Keratinocyte (primary cell): ENCODE data around the gene FGB. TPM values are rescaled to one million over a fixed set of nuclear protein-coding genes. Genes with fewer than 3 reads are reported as not detected.

Source experiments
- DNase-seq: peaks from one replicate; pipeline ENCODE4 v3.0.0-alpha.2; 2011; ENCODE audit warnings: low read depth, missing footprints, low spot score
- FAIRE-seq: peaks from 2 replicates; lab custom pipeline; 2011; peaks lifted over from hg19 to GRCh38; lab: Jason Lieb, UNC
- H2AFZ ChIP-seq: 2 replicates; pipeline ENCODE4 v1.6.0; 2012; ENCODE audit warnings: low read length, control low read depth, inconsistent platforms; ENCODE audit not compliant: control insufficient read depth
- H3K27ac ChIP-seq: 2 replicates; pipeline ENCODE4 v1.5.1; 2011; ENCODE audit warnings: low read length; ENCODE audit not compliant: control insufficient read depth, insufficient read depth
- H3K27me3 ChIP-seq: 3 replicates; pipeline ENCODE4 v1.6.0; 2011; ENCODE audit warnings: low read length; ENCODE audit not compliant: control insufficient read depth, insufficient read depth; ENCODE audit errors: extremely low read depth
- H3K36me3 ChIP-seq, 2 experiments: 2 replicates in 1 of 2; 3 replicates in 1 of 2; pipeline ENCODE4 v1.5.1; 2011; ENCODE audit warnings: low read length in 2 of 2, mild to moderate bottlenecking in 1 of 2; ENCODE audit not compliant: control insufficient read depth in 2 of 2, insufficient read depth in 2 of 2; ENCODE audit errors: extremely low read depth in 1 of 2
- H3K4me1 ChIP-seq: 3 replicates; pipeline ENCODE4 v1.5.1; 2011; ENCODE audit warnings: low read length; ENCODE audit not compliant: control insufficient read depth, insufficient read depth; ENCODE audit errors: extremely low read depth
- H3K4me2 ChIP-seq: 3 replicates; pipeline ENCODE4 v1.6.0; 2011; ENCODE audit warnings: low read depth, low read length; ENCODE audit not compliant: control insufficient read depth, insufficient read depth; ENCODE audit errors: extremely low read depth
- H3K4me3 ChIP-seq, 3 experiments: fragments of 200-600 bp in 1 of 3; sonication (generic) in 1 of 3; 2 replicates in 2 of 3; 3 replicates in 1 of 3; pipeline ENCODE4 v1.5.1; 2011 to 2016; ENCODE audit warnings: low read length in 3 of 3, mild to moderate bottlenecking in 3 of 3, control low read depth in 2 of 3, inconsistent platforms in 1 of 3, low read depth in 1 of 3, mixed read lengths in 1 of 3, mixed run types in 1 of 3, moderate library complexity in 1 of 3; ENCODE audit not compliant: control insufficient read depth in 2 of 3, insufficient read depth in 2 of 3; ENCODE audit errors: extremely low read depth in 1 of 3
- H3K79me2 ChIP-seq: 2 replicates; pipeline ENCODE4 v1.6.0; 2012; ENCODE audit warnings: low read length; ENCODE audit not compliant: control insufficient read depth, insufficient read depth
- H3K9ac ChIP-seq: 3 replicates; pipeline ENCODE4 v1.6.0; 2011; ENCODE audit warnings: low read length; ENCODE audit not compliant: control insufficient read depth, insufficient read depth; ENCODE audit errors: extremely low read depth
- H3K9me1 ChIP-seq: 3 replicates; pipeline ENCODE4 v1.6.0; 2011; ENCODE audit warnings: low read length; ENCODE audit not compliant: control insufficient read depth, insufficient read depth; ENCODE audit errors: extremely low read depth
- H3K9me3 ChIP-seq: 2 replicates; pipeline ENCODE4 v1.5.1; 2012; ENCODE audit warnings: low read depth, low read length; ENCODE audit not compliant: control insufficient read depth
- H4K20me1 ChIP-seq: 3 replicates; pipeline ENCODE4 v1.6.0; 2011; ENCODE audit warnings: low read length; ENCODE audit not compliant: control insufficient read depth, insufficient read depth; ENCODE audit errors: extremely low read depth
- EZH2 ChIP-seq: IDR thresholded peaks from one replicate; pipeline ENCODE4 v1.6.1; 2012; ENCODE audit warnings: inconsistent platforms, mild to moderate bottlenecking, low read length, moderate library complexity
- dilution Hi-C: fragments of 300-500 bp; cut with MboI; formaldehyde crosslinking; loops from one replicate; pipeline ENCODE4 v1.7.0; 2020; ENCODE audit warnings: low sequenced_read_pairs; ENCODE audit not compliant: extremely low pct_ligation_motif_present
- polyA minus RNA-seq, 3 experiments: library from RNA; depleted of rRNA, polyadenylated mRNA; stranded (reverse); fragments of >200 nt; gene quantifications; 1 replicate in 1 of 3; 2 replicates in 1 of 3; 3 replicates in 1 of 3; pipeline ENCODE4 v1.2.3, GENCODE V29; 2011
- polyA plus RNA-seq, 5 experiments: library from polyadenylated mRNA; depleted of rRNA in 3 of 5; stranded (reverse) in 3 of 5; stranded (forward) in 1 of 5; unstranded in 1 of 5; fragments of >200 nt; gene quantifications; 1 replicate in 1 of 5; 2 replicates in 3 of 5; 3 replicates in 1 of 5; pipeline versions ENCODE4 v1.2.1 to v1.2.3, GENCODE V29; 2011 to 2012; ENCODE audit warnings: missing spikeins in 2 of 5, low read depth in 1 of 5, low replicate concordance in 1 of 5
- TF ChIP-seq, protein P1 (sequence below), 3 experiments: IDR thresholded peaks in 1 of 3; conservative IDR thresholded peaks in 1 of 3; optimal IDR thresholded peaks in 1 of 3; 2 replicates in 2 of 3; 3 replicates in 1 of 3; pipeline versions ENCODE3 to v1.5.1; 2011; ENCODE audit warnings: low read length in 3 of 3, mild to moderate bottlenecking in 3 of 3, moderate library complexity in 2 of 3, control low read depth in 1 of 3, inconsistent platforms in 1 of 3; ENCODE audit not compliant: insufficient read depth in 2 of 3; ENCODE audit errors: extremely low read depth in 1 of 3

FGB gene
- not detected in 3 replicates for polyA plus RNA-seq
- not detected for polyA plus RNA-seq (2011; ENCODE audit: low read depth)
- not detected in 2 replicates for polyA plus RNA-seq (2011; cell fraction: cytosol; rRNA removed)
- polyA plus RNA-seq (2011; cell fraction: nucleus; rRNA removed) = not detected in 2 replicates
- polyA plus RNA-seq (2012; ENCODE audit: low replicate concordance) = not detected in 2 replicates
- polyA minus RNA-seq = not detected in 3 replicates
- polyA minus RNA-seq (2011; cell fraction: cytosol; rRNA and poly(A)+ RNA removed) = not detected
- polyA minus RNA-seq (2011; cell fraction: nucleus; rRNA and poly(A)+ RNA removed) = not detected in 2 replicates

DNA sequence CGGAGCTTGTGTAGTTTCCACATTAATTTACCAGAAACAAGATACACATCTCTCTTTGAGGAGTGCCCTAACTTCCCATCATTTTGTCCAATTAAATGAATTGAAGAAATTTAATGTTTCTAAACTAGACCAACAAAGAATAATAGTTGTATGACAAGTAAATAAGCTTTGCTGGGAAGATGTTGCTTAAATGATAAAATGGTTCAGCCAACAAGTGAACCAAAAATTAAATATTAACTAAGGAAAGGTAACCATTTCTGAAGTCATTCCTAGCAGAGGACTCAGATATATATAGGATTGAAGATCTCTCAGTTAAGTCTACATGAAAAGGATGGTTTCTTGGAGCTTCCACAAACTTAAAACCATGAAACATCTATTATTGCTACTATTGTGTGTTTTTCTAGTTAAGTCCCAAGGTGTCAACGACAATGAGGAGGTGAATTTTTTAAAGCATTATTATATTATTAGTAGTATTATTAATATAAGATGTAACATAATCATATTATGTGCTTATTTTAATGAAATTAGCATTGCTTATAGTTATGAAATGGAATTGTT is at the start of gene FGB:
Gene FGB (plus strand): TSS at position 315 of the 558 bp plus-strand sequence. CDS start 8 bp downstream, at position 323.
- no peak for DNase-seq
- Histone ChIP-seq H3K4me3 (no peak within 1 kb of the TSS), H3K4me2 (no peak within 1 kb of the TSS), H3K9me3 (no peaks in the 10 kb centered on the region), H3K27me3 (no peaks in the 10 kb centered on the region), H3K9me1 (no peaks in the 10 kb centered on the region), H4K20me1 (no peaks in the 10 kb centered on the region), H3K79me2 (no peaks in the 10 kb centered on the region), H2AFZ (no peak within 1 kb of the TSS), H3K27ac (no peak within 1 kb of the TSS), H3K36me3 (no peaks in the 10 kb centered on the region), H3K9ac (no peak within 1 kb of the TSS), H3K4me1 (no peaks in the 10 kb centered on the region)
- FAIRE-seq = no peak
- TF ChIP-seq EZH2 = no peak
- dilution Hi-C loops = no loop called here

DNA sequence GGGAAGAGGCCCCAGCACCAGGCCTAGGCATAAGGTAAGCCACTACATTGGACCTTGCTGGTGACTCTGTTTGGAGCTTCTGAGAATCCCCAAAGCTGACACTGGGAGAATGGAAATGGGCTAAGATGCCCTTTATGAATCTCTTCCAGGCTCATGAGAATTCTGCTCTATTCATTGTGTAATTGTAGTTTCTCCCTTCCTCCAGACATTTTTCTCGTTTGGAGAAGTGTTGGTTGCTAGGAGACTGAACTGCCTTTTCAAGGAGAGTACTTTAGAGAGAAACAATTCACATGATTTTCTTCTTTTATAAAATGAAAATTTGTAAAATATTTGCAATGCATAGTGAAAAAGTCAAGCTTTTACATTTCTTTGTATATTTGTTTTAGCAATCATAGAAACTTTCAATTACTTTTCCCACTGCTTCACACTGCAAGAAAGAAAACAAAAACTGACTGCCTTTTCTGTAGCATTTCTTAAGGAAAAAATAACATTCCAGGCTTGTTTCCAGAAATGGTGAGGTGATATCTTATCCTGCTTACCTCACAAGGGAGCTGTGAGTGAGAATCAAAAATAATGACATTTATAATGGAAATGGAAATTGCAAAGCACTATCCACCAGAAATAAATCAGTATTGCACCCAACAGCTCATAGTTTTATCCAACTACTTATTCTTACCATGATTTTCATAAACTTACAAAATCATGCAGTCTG is 46.3 kb upstream of the FGB start:
- Histone ChIP-seq H3K4me1 (peaks cover 5% of the 10 kb centered on the region), H3K27ac (no peak overlapping the region), H3K4me3 (no peak overlapping the region), H3K9me3 (no peaks in the 10 kb centered on the region), H3K79me2 (no peaks in the 10 kb centered on the region), H3K27me3 (no peaks in the 10 kb centered on the region), H4K20me1 (no peaks in the 10 kb centered on the region), H3K9me1 (no peaks in the 10 kb centered on the region), H3K36me3 (no peaks in the 10 kb centered on the region), H3K4me2 (no peak overlapping the region), H3K9ac (no peak overlapping the region), H2AFZ (no peak overlapping the region)
- no peak for TF ChIP-seq EZH2
- TF ChIP-seq, protein P1, sequence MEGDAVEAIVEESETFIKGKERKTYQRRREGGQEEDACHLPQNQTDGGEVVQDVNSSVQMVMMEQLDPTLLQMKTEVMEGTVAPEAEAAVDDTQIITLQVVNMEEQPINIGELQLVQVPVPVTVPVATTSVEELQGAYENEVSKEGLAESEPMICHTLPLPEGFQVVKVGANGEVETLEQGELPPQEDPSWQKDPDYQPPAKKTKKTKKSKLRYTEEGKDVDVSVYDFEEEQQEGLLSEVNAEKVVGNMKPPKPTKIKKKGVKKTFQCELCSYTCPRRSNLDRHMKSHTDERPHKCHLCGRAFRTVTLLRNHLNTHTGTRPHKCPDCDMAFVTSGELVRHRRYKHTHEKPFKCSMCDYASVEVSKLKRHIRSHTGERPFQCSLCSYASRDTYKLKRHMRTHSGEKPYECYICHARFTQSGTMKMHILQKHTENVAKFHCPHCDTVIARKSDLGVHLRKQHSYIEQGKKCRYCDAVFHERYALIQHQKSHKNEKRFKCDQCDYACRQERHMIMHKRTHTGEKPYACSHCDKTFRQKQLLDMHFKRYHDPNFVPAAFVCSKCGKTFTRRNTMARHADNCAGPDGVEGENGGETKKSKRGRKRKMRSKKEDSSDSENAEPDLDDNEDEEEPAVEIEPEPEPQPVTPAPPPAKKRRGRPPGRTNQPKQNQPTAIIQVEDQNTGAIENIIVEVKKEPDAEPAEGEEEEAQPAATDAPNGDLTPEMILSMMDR (optimal IDR thresholded peaks at IDR 0.05 in 1 of 3, IDR thresholded peaks at IDR 0.05 in 1 of 3, conservative IDR thresholded peaks at IDR 0.05 in 1 of 3; ENCODE audit: extremely low read depth in 1 of 3, insufficient read depth in 2 of 3, low read length in 3 of 3) = no peak
- dilution Hi-C loops = no loop called here
- FAIRE-seq (no peak), DNase-seq (no peak)
